Large intestine (tissue), 1 donor: ENCODE data around the gene CDC16. TPM values are rescaled to one million over a fixed set of nuclear protein-coding genes. Genes with fewer than 3 reads are reported as not detected.

Experiments used
- polyA plus RNA-seq: library from polyadenylated mRNA; unstranded; fragments of 120-200 nt; gene quantifications from one replicate; pipeline ENCODE4 v1.2.1, GENCODE V29; 2013

The CDC16 gene
- polyA plus RNA-seq, 1 donor: 98.4 TPM

Other genes starting within 250 kb of the CDC16 start
- 8.3 TPM for gene RASA3, start 102.3 kb upstream of the CDC16 start, polyA plus RNA-seq
- 0.06 TPM for gene CFAP97D2, start 55.6 kb upstream of the CDC16 start, polyA plus RNA-seq
- gene UPF3A, start 46.7 kb downstream of the CDC16 start, polyA plus RNA-seq: 94.1 TPM
- gene CHAMP1, start 79.6 kb downstream of the CDC16 start, polyA plus RNA-seq: 23.0 TPM